ENCODE measurements around the gene SULT4A1. TPM values are rescaled to one million over a fixed set of nuclear protein-coding genes. Genes with fewer than 3 reads are reported as not detected.

Gene SULT4A1
- total RNA-seq, 1 experiment from 2014 or later: 8.4 TPM

GRCh38 chr22:43884600-43885318 is 22.4 kb upstream of the SULT4A1 start:
- BruUV-seq (replicated peaks): no TSS peak
- peaks cover 0 to 7% of the 10 kb centered on the region in 2 experiments; a peak in 1 of 4 replicates for H3K4me1 ChIP-seq (ENCODE audit: control insufficient read depth in 1 of 2, insufficient read depth in 2 of 2, low read length in 2 of 2)
- no peak overlapping the region for H2AFZ ChIP-seq (ENCODE audit: low read depth, low read length, poor library complexity, severe bottlenecking)
- H3K4me3 ChIP-seq (replicated peaks in 1 of 2; ENCODE audit: low read depth in 1 of 2, low read length in 2 of 2): no peak overlapping the region
- intact Hi-C loops (cut with micrococcal nuclease): loop anchor here (10.0 kb wide), 2 partner anchors 200 to 740 kb away; no protein-coding TSS in a partner anchor
- H3K79me2 ChIP-seq (ENCODE audit: insufficient read depth, low read length): no peaks in the 10 kb centered on the region
- H3K9me2 ChIP-seq (ENCODE audit: insufficient read depth): no peaks in the 10 kb centered on the region
- H3K27me3 ChIP-seq (ENCODE audit: insufficient read depth, low read length): no peaks in the 10 kb centered on the region
- H3K27ac ChIP-seq (ENCODE audit: low read depth, low read length): no peak overlapping the region
- TF ChIP-seq SP1 (IDR thresholded peaks at IDR 0.05; ENCODE audit: low read depth): no peak
- TF ChIP-seq POLR2AphosphoS5 (IDR thresholded peaks at IDR 0.05; ENCODE audit: low read depth, low read length): no peak
- peak; percentile 51 for TF ChIP-seq RAD21 (IDR thresholded peaks at IDR 0.05; ENCODE audit: low read depth)
- TF ChIP-seq EZH2phosphoT487 (IDR thresholded peaks at IDR 0.05; ENCODE audit: borderline replicate concordance): no peak
- peak; percentile 12 for TF ChIP-seq YY1 (IDR thresholded peaks at IDR 0.05; ENCODE audit: extremely low read depth, insufficient replicate concordance, low read depth, low read length)
- TF ChIP-seq, protein P1, sequence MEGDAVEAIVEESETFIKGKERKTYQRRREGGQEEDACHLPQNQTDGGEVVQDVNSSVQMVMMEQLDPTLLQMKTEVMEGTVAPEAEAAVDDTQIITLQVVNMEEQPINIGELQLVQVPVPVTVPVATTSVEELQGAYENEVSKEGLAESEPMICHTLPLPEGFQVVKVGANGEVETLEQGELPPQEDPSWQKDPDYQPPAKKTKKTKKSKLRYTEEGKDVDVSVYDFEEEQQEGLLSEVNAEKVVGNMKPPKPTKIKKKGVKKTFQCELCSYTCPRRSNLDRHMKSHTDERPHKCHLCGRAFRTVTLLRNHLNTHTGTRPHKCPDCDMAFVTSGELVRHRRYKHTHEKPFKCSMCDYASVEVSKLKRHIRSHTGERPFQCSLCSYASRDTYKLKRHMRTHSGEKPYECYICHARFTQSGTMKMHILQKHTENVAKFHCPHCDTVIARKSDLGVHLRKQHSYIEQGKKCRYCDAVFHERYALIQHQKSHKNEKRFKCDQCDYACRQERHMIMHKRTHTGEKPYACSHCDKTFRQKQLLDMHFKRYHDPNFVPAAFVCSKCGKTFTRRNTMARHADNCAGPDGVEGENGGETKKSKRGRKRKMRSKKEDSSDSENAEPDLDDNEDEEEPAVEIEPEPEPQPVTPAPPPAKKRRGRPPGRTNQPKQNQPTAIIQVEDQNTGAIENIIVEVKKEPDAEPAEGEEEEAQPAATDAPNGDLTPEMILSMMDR (IDR thresholded peaks at IDR 0.05 in 2 of 3, conservative IDR thresholded peaks at IDR 0.05 in 1 of 3; ENCODE audit: borderline replicate concordance in 1 of 3, insufficient read depth in 1 of 3, low read depth in 2 of 3, low read length in 2 of 3): peak; percentile 47 to 97 (median 85); a peak in 5 of 6 replicates
- TF ChIP-seq TCF7L2 (IDR thresholded peaks at IDR 0.05; ENCODE audit: borderline replicate concordance, extremely low read depth, insufficient read depth, insufficient read length): no peak
- no peak for TF ChIP-seq CEBPB (IDR thresholded peaks at IDR 0.05; ENCODE audit: low read depth)
- no peaks in the 10 kb centered on the region for H4K20me1 ChIP-seq (ENCODE audit: insufficient read depth)
- DNase-seq (ENCODE audit: low read depth, low spot score) (no peak), ATAC-seq (peak; percentile 79)
- H3K9ac ChIP-seq (ENCODE audit: low read length): no peak overlapping the region
- no peaks in the 10 kb centered on the region for H3K36me3 ChIP-seq (ENCODE audit: control insufficient read depth in 1 of 2, insufficient read depth in 2 of 2, low read length in 2 of 2)
- H3K9me3 ChIP-seq (ENCODE audit: control insufficient read depth in 1 of 2, insufficient read depth in 1 of 2, low read depth in 1 of 2, low read length in 2 of 2): no peaks in the 10 kb centered on the region
- POLR2A ChIA-PET: interaction anchor here (0.8 to 1.3 kb wide), 2 partner anchors 15 to 39 kb away, joined by 4 to 6 read pairs; partner anchors contain the start of gene PNPLA3
- CTCF ChIA-PET: interaction anchor here (0.7 to 2.9 kb wide), 17 partner anchors 8 to 1060 kb away, joined by 3 to 30 read pairs (median 4); partner anchors contain the start of genes EFCAB6, PNPLA3 and SAMM50
- RAD21 ChIA-PET (ENCODE audit: low non-redundant PET in 1 of 2, low total read pairs in 2 of 2, uncharacterized antibody in 2 of 2, unreplicated experiment in 2 of 2): interaction anchor here (0.6 to 1.4 kb wide), 3 partner anchors 61 to 477 kb away, joined by 3 to 5 read pairs (median 4); no protein-coding TSS in a partner anchor
- H3K4me2 ChIP-seq (ENCODE audit: low read length): no peak overlapping the region

All from HCT116 (cell line).